ENCODE results near the gene EARS2. TPM values are rescaled to one million over a fixed set of nuclear protein-coding genes. Genes with fewer than 3 reads are reported as not detected.

The EARS2 gene
- total RNA-seq, 1 experiment from 2014 or later, result 50.1 TPM

- Mint-ChIP-seq H3K36me3 (ENCODE audit: insufficient read depth in 1 of 3, low read depth in 3 of 3) (peaks cover 54 to 85% (median 78%) of the 10 kb centered on the region in 3 experiments), H3K27me3 (ENCODE audit: low read depth) (no peaks in the 10 kb centered on the region), H3K4me3 (no peak overlapping the region), H3K4me1 (peaks cover 0 to 8% of the 10 kb centered on the region in 2 experiments; a peak in 1 of 4 replicates), H3K27ac (no peak overlapping the region), H3K9me3 (no peaks in the 10 kb centered on the region)
- Histone ChIP-seq H2AK5ac (ENCODE audit: insufficient read length, low read length) (no peak overlapping the region), H3K9me3 (ENCODE audit: control insufficient read depth, low read depth, low read length) (no peaks in the 10 kb centered on the region), H3K9ac (ENCODE audit: extremely low read depth, insufficient read length, low read length) (no peak overlapping the region), H2BK15ac (ENCODE audit: low read depth, low read length) (no peak overlapping the region), H4K8ac (replicated peaks; ENCODE audit: insufficient read length, low read depth, low read length) (no peak overlapping the region), H2BK120ac (ENCODE audit: low read depth, low read length, poor library complexity, severe bottlenecking) (no peak overlapping the region), H3K27ac (ENCODE audit: insufficient read length, low read depth, low read length) (no peak overlapping the region), H3K56ac (ENCODE audit: insufficient read length, low read depth, low read length) (no peak overlapping the region), H3K4me2 (ENCODE audit: insufficient read depth, insufficient read length, low read length) (no peak overlapping the region), H4K20me1 (ENCODE audit: control insufficient read depth, insufficient read depth, insufficient read length) (no peaks in the 10 kb centered on the region), H3K4me1 (ENCODE audit: insufficient read depth, low read length) (no peaks in the 10 kb centered on the region), H2BK12ac (ENCODE audit: insufficient read length, low read depth, low read length) (no peak overlapping the region), H3T11ph (ENCODE audit: low read length) (no peak overlapping the region), H3K4ac (ENCODE audit: low read depth, low read length) (no peak overlapping the region), H3K79me1 (ENCODE audit: insufficient read depth, low read depth, low read length, poor library complexity, severe bottlenecking) (no peaks in the 10 kb centered on the region), H4K91ac (ENCODE audit: insufficient read length, low read depth, low read length) (no peak overlapping the region), H3K23ac (ENCODE audit: insufficient read length, low read depth, low read length) (no peak overlapping the region), H3K79me2 (ENCODE audit: insufficient read depth, low read length) (peaks cover 10% of the 10 kb centered on the region; the same call in 1 of the 2 replicates), H3K14ac (ENCODE audit: insufficient read depth, low read length) (no peak overlapping the region), H2BK5ac (ENCODE audit: insufficient read length, low read length) (no peak overlapping the region), H2AFZ (ENCODE audit: low read length) (no peak overlapping the region), H3K27me3 (ENCODE audit: insufficient read depth, low read length) (no peaks in the 10 kb centered on the region), H2BK20ac (ENCODE audit: low read depth, low read length, poor library complexity, severe bottlenecking) (no peak overlapping the region), H3K23me2 (ENCODE audit: insufficient read length, low read depth, low read length, poor library complexity, severe bottlenecking) (peaks cover 6% of the 10 kb centered on the region), H4K5ac (ENCODE audit: insufficient read length, low read depth, low read length) (no peak overlapping the region), H3K18ac (ENCODE audit: insufficient read length, low read depth, low read length) (no peak overlapping the region)
- TF ChIP-seq, protein P1, sequence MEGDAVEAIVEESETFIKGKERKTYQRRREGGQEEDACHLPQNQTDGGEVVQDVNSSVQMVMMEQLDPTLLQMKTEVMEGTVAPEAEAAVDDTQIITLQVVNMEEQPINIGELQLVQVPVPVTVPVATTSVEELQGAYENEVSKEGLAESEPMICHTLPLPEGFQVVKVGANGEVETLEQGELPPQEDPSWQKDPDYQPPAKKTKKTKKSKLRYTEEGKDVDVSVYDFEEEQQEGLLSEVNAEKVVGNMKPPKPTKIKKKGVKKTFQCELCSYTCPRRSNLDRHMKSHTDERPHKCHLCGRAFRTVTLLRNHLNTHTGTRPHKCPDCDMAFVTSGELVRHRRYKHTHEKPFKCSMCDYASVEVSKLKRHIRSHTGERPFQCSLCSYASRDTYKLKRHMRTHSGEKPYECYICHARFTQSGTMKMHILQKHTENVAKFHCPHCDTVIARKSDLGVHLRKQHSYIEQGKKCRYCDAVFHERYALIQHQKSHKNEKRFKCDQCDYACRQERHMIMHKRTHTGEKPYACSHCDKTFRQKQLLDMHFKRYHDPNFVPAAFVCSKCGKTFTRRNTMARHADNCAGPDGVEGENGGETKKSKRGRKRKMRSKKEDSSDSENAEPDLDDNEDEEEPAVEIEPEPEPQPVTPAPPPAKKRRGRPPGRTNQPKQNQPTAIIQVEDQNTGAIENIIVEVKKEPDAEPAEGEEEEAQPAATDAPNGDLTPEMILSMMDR (conservative IDR thresholded peaks at IDR 0.05), result no peak
- DNase-seq, result no peak
- WGBS (ENCODE audit: extremely low coverage, insufficient read length, low lambda C conversion rate), result no CpG with 5 or more reads among the region's 13 CpGs
Measured at GRCh38 chr16:23562505-23562904, 5.4 kb upstream of the EARS2 start.

All from H9 (cell line).